GM19239 (cell line): ENCODE results near the gene BRPF1.
A peak's percentile ranks its signal among the peaks of the same experiment; 100 is the strongest.

ENCODE experiments used
- DNase-seq: peaks from one replicate; pipeline ENCODE4 v3.0.0; 2011; ENCODE audit warnings: low spot score; ENCODE audit not compliant: insufficient read length
- FAIRE-seq: peaks from 2 replicates; lab custom pipeline; 2011; peaks lifted over from hg19 to GRCh38; lab: Jason Lieb, UNC

BRPF1 gene

GRCh38 chr3:9729419-9729818 is 2.1 kb upstream of the BRPF1 start:
- no peak for FAIRE-seq
- DNase-seq: no peak

DNA sequence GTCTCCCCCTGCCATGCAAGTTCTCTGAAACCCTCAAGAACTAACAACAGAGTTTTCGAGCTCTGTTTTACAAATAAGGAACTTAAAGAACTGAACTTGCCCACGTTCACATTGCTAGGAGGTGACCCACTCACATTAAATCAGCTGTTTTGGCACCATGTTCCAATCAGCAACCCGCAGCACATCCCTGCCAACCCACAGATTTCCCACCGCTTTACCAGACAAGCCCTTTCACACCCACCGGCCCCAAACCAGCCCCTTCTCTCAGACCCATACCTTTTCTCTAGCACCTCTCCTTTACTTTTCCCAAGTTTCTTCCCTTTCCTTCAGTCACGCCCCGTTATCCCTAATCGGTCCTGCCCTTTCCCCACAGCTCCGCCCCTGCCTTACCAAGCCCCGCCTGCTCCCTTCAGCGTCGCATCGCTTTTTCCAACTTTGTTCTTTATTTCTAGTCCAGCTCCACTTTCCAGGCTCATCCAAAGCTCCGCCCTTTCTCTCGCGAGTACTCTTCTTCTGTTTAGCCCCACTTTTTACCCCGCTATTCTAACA is 804 bp upstream of the BRPF1 start:
- no peak for FAIRE-seq
- no peak for DNase-seq

GRCh38 chr3:9732080-9732739 is 675 bp downstream of the BRPF1 start:
- FAIRE-seq (no peak), DNase-seq (no peak)

- FAIRE-seq: no peak
- no peak for DNase-seq
Measured at GRCh38 chr3:9732740-9733115, 1.2 kb downstream of the BRPF1 start.

DNA sequence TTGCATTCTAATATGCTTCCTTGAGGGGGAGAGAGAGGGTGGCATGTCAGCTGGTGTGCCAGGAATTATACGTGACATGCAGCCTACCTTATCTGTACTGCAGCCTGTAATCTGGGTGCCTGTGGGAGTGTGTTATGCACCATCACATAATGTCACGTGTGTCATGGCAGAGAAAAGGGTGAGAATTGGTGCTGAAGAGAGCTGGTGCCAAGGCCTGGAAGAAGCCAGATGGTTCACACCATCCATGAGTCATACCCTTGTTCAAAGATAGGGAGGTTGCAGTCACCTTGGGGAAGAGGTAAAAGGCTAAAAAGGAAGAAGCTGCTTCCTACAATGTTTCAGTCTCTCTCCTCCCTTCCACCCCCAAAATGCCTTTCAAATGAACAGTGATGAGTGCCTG is 5.3 kb downstream of the BRPF1 start:
- FAIRE-seq: no peak

GRCh38 chr3:9739181-9739580 is 7.6 kb downstream of the BRPF1 start:
- DNase-seq (no peak), FAIRE-seq (no peak)

More for the DNA sequence above, 5.3 kb downstream of the BRPF1 start:
- no peak for DNase-seq

DNA sequence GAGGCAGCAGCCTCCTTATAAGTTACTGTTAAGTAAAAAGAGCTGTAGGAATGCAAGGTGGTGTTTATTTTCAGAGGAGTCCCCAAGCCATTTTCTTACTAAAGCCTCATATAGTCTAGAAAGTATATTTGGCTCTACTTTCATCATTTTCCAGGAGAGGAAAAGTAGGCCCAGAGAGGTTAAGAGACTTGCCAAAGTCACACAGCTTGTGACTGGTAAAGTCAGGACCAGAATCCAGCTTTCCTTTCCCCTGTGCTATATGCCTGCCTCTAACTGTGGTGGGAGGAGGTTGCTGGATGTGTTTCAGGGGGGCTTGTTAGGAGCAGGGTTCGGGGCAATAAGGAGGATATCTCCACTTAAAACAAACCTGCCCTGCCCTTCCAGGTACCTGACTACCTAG is 11.0 kb downstream of the BRPF1 start:
- DNase-seq (no peak), FAIRE-seq (no peak)

DNA sequence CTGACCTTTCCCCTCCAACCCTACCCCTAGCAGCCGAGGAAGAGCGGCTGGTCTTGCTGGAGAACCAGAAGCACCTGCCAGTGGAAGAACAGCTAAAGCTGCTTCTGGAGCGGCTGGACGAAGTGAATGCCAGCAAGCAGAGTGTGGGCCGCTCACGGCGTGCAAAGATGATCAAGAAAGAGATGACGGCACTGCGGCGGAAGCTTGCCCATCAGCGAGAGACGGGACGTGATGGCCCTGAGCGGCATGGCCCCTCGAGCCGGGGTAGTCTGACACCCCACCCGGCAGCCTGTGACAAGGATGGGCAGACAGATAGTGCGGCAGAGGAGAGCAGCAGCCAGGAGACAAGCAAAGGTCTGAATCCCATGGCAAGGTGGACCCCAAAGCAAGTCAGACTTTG is 12.0 kb downstream of the BRPF1 start:
- FAIRE-seq (no peak), DNase-seq (no peak)

DNA sequence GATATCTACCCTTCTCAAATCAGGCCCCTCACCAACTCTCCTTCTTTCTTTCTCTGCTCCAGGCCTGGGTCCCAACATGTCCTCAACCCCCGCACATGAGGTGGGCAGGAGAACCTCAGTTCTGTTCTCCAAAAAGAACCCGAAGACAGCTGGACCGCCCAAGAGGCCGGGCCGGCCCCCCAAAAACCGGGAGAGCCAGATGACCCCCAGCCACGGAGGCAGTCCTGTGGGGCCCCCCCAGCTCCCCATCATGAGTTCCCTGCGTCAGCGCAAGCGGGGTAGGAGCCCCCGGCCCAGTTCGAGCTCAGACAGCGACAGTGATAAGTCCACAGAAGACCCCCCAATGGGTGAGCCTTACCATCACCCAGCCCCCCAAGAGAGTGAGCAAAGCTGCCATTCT is 12.6 kb downstream of the BRPF1 start:
- FAIRE-seq (no peak), DNase-seq (no peak)

DNA sequence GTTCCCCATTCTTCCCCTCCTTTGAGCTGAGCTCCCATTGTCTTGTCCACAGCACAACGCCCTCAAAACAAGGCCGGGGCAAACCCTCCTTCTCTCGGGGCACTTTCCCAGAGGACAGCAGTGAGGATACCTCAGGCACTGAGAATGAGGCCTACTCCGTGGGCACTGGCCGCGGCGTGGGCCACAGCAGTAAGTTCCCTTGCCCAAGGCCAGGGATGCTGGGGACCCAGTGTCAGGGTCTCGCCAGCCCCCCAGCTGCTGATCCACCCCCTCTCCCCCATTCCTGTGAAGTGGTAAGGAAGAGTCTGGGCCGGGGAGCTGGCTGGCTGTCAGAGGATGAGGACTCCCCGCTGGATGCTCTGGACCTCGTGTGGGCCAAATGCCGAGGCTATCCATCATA is 14.0 kb downstream of the BRPF1 start:
- FAIRE-seq: no peak

DNA sequence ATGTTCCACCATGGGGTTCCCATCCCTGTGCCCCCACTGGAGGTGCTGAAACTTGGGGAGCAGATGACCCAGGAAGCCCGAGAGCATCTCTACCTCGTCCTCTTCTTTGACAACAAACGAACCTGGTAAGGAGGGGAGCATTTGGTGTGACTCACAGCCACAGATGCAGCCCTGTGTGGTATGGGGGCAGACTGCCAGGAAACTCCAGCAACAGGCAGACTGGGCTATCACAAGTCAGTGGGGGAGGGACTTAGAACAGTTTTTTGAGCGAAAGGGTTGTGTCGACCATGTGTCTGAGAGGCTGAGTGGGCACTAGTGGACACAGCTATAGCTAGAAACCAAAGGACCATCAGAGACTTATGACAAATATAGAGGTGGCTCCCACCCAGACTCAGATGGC is 14.8 kb downstream of the BRPF1 start:
- no peak for FAIRE-seq
- no peak for DNase-seq

More for the DNA sequence above, 14.0 kb downstream of the BRPF1 start:
- no peak for DNase-seq

DNA sequence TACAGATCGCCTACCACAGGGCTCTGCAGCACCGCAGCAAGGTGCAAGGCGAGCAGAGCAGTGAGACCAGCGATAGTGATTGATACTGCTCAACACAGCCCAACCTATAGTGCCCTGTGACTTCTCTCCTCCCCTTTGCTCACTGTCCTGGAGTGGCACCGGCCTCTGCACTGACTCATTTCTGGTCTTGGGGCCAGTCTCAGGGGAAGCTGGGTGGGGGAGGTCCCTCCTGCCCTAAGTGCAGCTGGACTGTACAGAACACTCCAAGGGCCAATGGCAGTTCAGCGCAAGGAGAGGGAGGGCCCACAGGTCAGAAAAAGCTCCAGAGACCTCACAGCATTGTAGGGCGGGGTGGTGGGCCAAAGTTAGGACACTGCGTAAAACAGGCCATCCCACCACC is 15.7 kb downstream of the BRPF1 start:
- no peak for FAIRE-seq
- no peak for DNase-seq

DNA sequence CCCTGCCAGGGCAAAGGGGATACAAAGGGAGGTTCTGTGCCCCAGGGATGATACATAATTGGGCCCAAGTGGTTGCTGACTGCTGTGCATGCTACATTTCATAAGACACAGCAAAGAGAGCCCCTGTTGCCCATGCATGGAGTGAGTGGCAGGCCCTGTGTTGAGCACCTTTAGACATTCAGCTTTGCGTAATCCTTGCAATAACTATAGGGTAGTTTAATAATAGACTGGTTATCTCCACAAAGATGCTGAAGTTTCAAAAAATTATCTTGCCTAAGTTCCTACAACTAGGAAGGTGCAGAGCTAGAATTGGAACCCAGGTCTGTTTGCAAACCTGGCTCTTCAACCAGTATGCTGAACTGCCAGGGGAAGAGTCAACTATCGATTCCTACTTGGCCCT is 16.5 kb downstream of the BRPF1 start:
- FAIRE-seq: no peak

GRCh38 chr3:9749296-9749644 is 17.7 kb downstream of the BRPF1 start:
- FAIRE-seq: no peak

More for the DNA sequence above, 16.5 kb downstream of the BRPF1 start:
- DNase-seq: no peak

GRCh38 chr3:9749645-9750555 is 18.4 kb downstream of the BRPF1 start, which contains the start of gene OGG1:
Gene OGG1 (plus strand): TSS chr3:9749952. CDS start chr3:9750287, 335 bp downstream.
- DNase-seq (peak; percentile 98), FAIRE-seq (peak; percentile 85)

More at GRCh38 chr3:9749296-9749644, 17.7 kb downstream of the BRPF1 start:
- no peak for DNase-seq

DNA sequence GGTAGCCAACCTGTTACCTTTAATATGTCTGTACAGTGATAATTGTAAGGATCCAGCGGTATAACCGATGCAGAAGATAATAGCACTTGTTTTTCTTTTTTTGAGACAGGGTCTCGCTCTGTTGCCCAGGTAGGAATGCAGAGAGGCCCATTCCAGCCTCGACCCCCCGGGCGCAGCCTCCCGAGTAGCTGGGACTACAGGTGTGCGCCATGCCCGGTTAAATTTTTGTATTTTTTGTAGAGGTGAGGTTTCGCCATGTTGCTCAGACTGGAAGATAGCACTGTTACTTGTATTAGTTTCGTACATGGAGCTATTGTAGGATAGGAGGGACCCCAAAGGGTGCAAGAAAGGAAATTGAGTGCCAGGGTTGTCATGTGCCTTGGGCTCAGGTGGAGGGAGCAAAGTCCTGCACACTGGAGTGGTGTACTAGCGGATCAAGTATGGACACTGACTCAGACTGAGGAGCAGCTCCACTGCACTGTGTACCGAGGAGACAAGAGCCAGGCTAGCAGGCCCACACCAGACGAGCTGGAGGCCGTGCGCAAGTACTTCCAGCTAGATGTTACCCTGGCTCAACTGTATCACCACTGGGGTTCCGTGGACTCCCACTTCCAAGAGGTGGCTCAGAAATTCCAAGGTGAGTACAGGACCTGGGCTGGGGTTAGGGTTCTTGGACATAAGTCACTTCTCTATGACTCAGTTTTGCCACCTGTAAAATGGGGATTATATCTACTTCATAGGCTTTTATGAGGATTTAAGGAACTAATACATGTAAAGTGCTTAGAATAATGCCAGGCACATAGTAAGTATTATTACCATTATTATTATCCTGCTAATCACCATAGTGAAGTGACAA is 19.2 kb downstream of the BRPF1 start:
- no peak for DNase-seq
- no peak for FAIRE-seq

GRCh38 chr3:9754678-9755077 is 23.1 kb downstream of the BRPF1 start:
- DNase-seq (no peak), FAIRE-seq (no peak)

GRCh38 chr3:9757427-9757826 is 25.9 kb downstream of the BRPF1 start:
- FAIRE-seq: no peak
- DNase-seq: no peak

DNA sequence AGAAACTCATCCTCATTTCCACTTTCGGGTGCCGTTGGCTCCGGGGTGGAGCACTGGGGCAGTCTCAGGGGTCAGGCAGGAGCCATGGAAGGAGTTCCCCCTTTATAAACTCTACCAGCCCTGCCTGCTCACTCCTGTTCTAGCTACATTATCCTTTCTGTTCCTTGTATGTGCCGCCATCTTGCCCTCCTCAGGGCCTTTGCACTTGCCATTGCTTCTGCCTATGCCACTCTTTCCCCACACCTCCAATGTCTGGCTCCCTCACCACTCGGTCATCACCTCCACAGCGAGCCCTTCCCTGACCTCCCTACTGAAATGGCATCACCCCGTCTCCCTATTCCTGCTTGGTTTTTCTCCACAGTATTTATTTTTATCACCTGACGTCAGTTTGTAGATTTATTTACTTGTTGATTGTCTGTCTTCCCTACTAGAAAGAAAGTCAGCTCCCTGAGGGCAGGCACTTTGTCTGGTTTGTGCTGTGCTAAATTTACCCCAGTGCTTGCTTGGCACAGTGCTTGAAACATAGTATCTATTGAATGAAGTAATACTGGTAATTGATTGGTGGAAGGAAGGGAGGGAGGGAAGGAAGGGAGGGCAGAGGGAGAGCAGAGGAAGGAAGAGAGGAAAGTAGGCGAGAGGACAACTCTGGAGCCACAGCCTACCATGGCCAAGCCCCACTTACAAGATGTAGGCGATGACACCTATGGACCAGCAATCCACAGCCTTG is 29.4 kb downstream of the BRPF1 start:
- DNase-seq (no peak), FAIRE-seq (no peak)

- DNase-seq: no peak
- no peak for FAIRE-seq
Measured at GRCh38 chr3:9761919-9762318, 30.4 kb downstream of the BRPF1 start.
